Lung microvascular endothelial cell (primary cell): ENCODE results near the gene SLC44A3. TPM values are rescaled to one million over a fixed set of nuclear protein-coding genes. Genes with fewer than 3 reads are reported as not detected.
A peak's percentile ranks its signal among the peaks of the same experiment; 100 is the strongest.

Experiments used
- DNase-seq, 2 donors: peaks; one replicate each; pipeline versions ENCODE4 v3.0.0 to v3.0.0-alpha.2; 2010; ENCODE audit warnings: low read depth in 2 of 2
- total RNA-seq: library from RNA; depleted of rRNA; stranded (reverse); fragments of >200 nt; gene quantifications from 2 replicates; pipeline ENCODE4 v1.2.1, GENCODE V29; 2014

The SLC44A3 gene
- total RNA-seq, 1 donor from 2014 or later: 4.8 TPM

GRCh38 chr1:94801919-94802546 lies 18.1 kb upstream of the SLC44A3 start:
- DNase-seq: peak; percentile 57 to 79

- no peak for DNase-seq
Observed at GRCh38 chr1:94803106-94803505, 17.1 kb upstream of the SLC44A3 start.

GRCh38 chr1:94803517-94804441 lies 16.4 kb upstream of the SLC44A3 start:
- peak in 1 of 2 donors; percentile 40 for DNase-seq

GRCh38 chr1:94804442-94804837 lies 15.7 kb upstream of the SLC44A3 start:
- DNase-seq: no peak

GRCh38 chr1:94805912-94806311 lies 14.2 kb upstream of the SLC44A3 start:
- DNase-seq: peak; percentile 66 to 80

- peak; percentile 20 to 83 for DNase-seq
Observed at GRCh38 chr1:94806441-94806871, 13.7 kb upstream of the SLC44A3 start.

GRCh38 chr1:94807742-94808491 lies 12.2 kb upstream of the SLC44A3 start:
- DNase-seq: peak; percentile 25 to 57

- no peak for DNase-seq
Observed at GRCh38 chr1:94808669-94809068, 11.5 kb upstream of the SLC44A3 start.

- DNase-seq: no peak
Observed at GRCh38 chr1:94812985-94813384, 7.2 kb upstream of the SLC44A3 start.

GRCh38 chr1:94816030-94816429 lies 4.1 kb upstream of the SLC44A3 start:
- no peak for DNase-seq

GRCh38 chr1:94817712-94818111 lies 2.4 kb upstream of the SLC44A3 start:
- no peak for DNase-seq

GRCh38 chr1:94819238-94819944 lies 766 bp upstream of the SLC44A3 start:
- no peak for DNase-seq

GRCh38 chr1:94820936-94821335 lies 779 bp downstream of the SLC44A3 start:
- DNase-seq: no peak

- DNase-seq: no peak
Observed at GRCh38 chr1:94821636-94822305, 1.6 kb downstream of the SLC44A3 start.

- DNase-seq: peak in 1 of 2 donors; percentile 35
Observed at GRCh38 chr1:94823116-94823515, 3.0 kb downstream of the SLC44A3 start.

GRCh38 chr1:94825936-94826335 lies 5.8 kb downstream of the SLC44A3 start:
- peak in 1 of 2 donors; percentile 56 for DNase-seq

- no peak for DNase-seq
Observed at GRCh38 chr1:94827434-94827833, 7.3 kb downstream of the SLC44A3 start.

- DNase-seq: no peak
Observed at GRCh38 chr1:94828251-94828650, 8.1 kb downstream of the SLC44A3 start.

GRCh38 chr1:94831641-94832040 lies 11.5 kb downstream of the SLC44A3 start:
- no peak for DNase-seq

- no peak for DNase-seq
Observed at GRCh38 chr1:94832446-94832845, 12.3 kb downstream of the SLC44A3 start.
